Measurements from ENCODE around the gene MYH6.

MYH6 gene

GRCh38 chr14:23346693-23347405 lies 61.2 kb downstream of the MYH6 start:
- Histone ChIP-seq H3K9me3 (replicated peaks in 1 of 11) (peaks cover 2 to 17% (median 8%) of the 10 kb centered on the region in 11 experiments; a peak in 19 of 22 replicates), H3K27me3 (no peaks in the 10 kb centered on the region), H3K36me3 (no peaks in the 10 kb centered on the region), H3K4me1 (no peaks in the 10 kb centered on the region), H3K9ac (no peak overlapping the region), H3K27ac (no peak overlapping the region), H4K20me1 (no peaks in the 10 kb centered on the region; a peak in 1 of 22 replicates), H3K4me2 (no peak overlapping the region), H3K4me3 (no peak overlapping the region)
- no peak for TF ChIP-seq Cebpa-rat (IDR thresholded peaks at IDR 0.05)

DNA sequence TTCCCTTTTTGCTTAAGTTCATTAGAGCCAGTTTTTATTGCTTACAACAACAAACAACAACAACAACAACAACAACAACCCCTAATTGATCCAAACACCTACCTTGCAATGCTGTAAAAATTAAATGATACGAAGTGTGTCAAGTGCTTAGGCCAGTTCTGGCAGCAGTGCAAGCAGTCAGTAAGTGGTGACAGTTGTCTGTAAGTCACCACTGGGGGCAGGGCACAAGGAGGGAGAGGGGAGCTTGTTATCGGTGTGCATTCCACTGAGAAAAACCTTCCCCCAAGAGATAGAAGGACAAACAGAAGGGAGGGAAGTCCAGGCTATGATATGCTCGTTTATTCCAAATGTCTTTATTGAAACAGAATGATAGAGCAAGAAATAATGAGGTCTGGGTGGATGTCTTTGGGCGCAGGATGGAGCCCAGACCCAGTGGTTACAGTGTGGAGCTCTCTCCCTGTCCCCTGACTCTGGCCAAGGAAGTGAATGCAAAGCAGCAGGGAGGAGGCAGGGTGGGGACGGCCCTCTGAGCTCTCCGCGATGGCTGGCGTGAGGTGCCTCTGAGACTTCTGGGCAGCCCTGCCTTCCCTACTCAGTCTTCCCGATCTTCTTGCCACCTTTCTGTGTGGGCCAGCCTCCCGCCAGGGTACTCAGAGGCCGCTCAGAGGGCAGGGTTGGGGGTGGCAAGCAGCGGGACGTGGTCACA lies 61.9 kb downstream of the MYH6 start:
- no peak overlapping the region for H3K27ac ChIP-seq
- H3K9ac ChIP-seq = no peak overlapping the region
- H3K27me3 ChIP-seq = no peaks in the 10 kb centered on the region
- no peak overlapping the region for H3K4me3 ChIP-seq
- no peak for TF ChIP-seq Cebpa-rat (IDR thresholded peaks at IDR 0.05)
- no peaks in the 10 kb centered on the region; a peak in 1 of 22 replicates for H4K20me1 ChIP-seq
- H3K36me3 ChIP-seq = no peaks in the 10 kb centered on the region
- H3K4me2 ChIP-seq = no peak overlapping the region
- no peaks in the 10 kb centered on the region for H3K4me1 ChIP-seq
- peaks cover 7 to 19% (median 9%) of the 10 kb centered on the region in 11 experiments; a peak in 20 of 22 replicates for H3K9me3 ChIP-seq (replicated peaks in 1 of 11)

DNA sequence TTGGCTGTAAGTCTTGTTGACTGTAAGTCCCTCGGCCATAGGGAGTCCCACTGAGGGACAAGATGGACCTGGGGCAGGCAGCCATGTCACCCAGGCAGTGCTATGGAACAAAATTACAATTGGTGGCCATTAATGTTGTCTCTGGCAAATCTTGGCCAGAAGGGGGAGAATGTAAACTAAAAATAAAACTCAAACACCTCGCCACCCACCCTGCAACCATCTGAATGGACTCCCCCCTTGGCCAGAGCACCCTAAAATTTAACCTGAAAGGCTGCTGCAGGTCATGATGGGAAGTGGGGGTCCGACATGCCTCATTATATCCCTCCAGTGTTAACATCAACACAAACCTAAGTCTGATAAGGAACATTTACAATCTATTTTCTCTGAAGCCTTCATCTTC lies 63.6 kb downstream of the MYH6 start:
- no peak for TF ChIP-seq Cebpa-rat (IDR thresholded peaks at IDR 0.05)
- no peaks in the 10 kb centered on the region; a peak in 1 of 22 replicates for H4K20me1 ChIP-seq

DNA sequence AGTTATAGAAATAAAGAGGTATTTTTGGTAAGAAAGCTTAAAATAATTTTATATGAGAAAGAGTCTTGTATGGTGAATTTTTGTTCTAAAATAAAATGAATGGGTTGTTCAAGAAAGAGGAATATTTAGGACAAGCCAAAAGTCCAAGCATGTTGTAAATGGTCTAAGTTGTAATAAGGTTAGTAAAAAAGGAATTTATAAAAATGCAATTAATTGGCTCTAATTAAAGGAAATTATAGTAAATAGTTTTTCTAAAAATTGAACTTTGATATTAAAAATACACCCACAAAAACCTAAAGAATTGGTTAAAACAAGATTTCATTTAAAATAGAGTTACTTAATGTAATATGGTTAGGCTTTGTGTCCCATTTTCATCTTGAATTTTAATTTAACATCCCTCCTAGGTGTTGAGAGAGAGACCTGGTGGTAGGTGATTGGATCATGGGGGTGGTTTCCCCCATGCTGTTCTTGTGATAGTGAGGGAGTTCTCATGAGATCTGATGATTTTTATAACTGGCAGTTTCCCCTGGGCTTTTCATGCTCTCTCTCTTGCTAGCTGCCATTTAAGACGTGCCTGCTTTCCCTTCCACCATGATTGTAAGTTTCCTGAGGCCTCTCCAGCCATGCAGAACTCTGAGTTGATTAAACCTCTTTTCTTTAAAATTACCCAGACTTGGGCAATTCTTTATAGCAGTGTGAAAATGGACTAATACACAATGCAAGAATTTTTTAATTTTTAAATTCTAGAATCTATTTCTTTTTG lies 68.4 kb downstream of the MYH6 start:
- H3K9ac ChIP-seq = no peak overlapping the region
- H3K36me3 ChIP-seq = no peaks in the 10 kb centered on the region
- no peak overlapping the region for H3K27ac ChIP-seq
- no peaks in the 10 kb centered on the region for H3K4me1 ChIP-seq
- H4K20me1 ChIP-seq = no peaks in the 10 kb centered on the region
- no peak overlapping the region for H3K4me3 ChIP-seq
- H3K9me3 ChIP-seq (replicated peaks in 1 of 11) = peaks cover 33 to 54% (median 49%) of the 10 kb centered on the region in 11 experiments
- TF ChIP-seq Cebpa-rat (IDR thresholded peaks at IDR 0.05) = no peak
- H3K27me3 ChIP-seq = no peaks in the 10 kb centered on the region
- H3K4me2 ChIP-seq = no peak overlapping the region

More for the DNA sequence above, 63.6 kb downstream of the MYH6 start:
- H3K4me2 ChIP-seq = no peak overlapping the region
- H3K4me3 ChIP-seq = no peak overlapping the region
- H3K4me1 ChIP-seq = no peaks in the 10 kb centered on the region
- peaks cover 23 to 36% (median 25%) of the 10 kb centered on the region in 11 experiments for H3K9me3 ChIP-seq (replicated peaks in 1 of 11)
- H3K27ac ChIP-seq = no peak overlapping the region
- no peaks in the 10 kb centered on the region for H3K27me3 ChIP-seq
- no peak overlapping the region for H3K9ac ChIP-seq
- no peaks in the 10 kb centered on the region for H3K36me3 ChIP-seq

DNA sequence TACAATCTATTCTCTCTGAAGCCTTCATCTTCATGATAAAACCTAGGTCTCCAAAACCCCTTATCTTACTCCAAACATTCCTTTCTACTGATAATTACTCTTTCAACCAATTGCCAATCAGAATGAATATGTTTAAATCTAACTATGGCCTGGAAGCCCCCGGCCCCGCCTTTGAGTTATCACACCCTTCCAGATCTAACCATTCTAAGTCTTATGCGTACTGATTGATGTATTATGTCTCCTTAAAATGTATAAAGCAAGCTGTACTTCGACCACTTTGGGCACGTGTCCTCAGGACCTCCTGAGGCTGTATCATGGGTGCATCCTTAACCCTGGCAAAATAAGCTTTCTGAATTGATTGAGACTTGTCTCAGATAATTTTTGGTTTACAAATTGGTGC lies 72.5 kb downstream of the MYH6 start:
- H3K9me3 ChIP-seq (replicated peaks in 1 of 11) = peaks cover 20 to 41% (median 31%) of the 10 kb centered on the region in 11 experiments
- no peak overlapping the region for H3K27ac ChIP-seq
- no peaks in the 10 kb centered on the region for H3K27me3 ChIP-seq
- no peaks in the 10 kb centered on the region for H3K4me1 ChIP-seq
- H3K9ac ChIP-seq = no peak overlapping the region
- H4K20me1 ChIP-seq = no peaks in the 10 kb centered on the region
- H3K4me2 ChIP-seq = no peak overlapping the region
- no peaks in the 10 kb centered on the region for H3K36me3 ChIP-seq
- TF ChIP-seq Cebpa-rat (IDR thresholded peaks at IDR 0.05) = no peak
- no peak overlapping the region for H3K4me3 ChIP-seq
